CD4-positive, alpha-beta T cell treated with Interleukin-4 for 1 hour (primary cell): ENCODE measurements around the gene SPAG9.
"Not testable (repeated sequence)": the region's sequence is repeated elsewhere in the genome, so short reads cannot be mapped to it uniquely, and the experiment has no call there.

Source experiments
- DNase-seq, 2 donors: peaks; one replicate each; pipeline ENCODE4 v3.0.0-alpha.2; 2020 to 2022

SPAG9 gene

GRCh38 chr17:50949989-50950877, 170.4 kb downstream of the SPAG9 start:
- DNase-seq, result peak; percentile 69 to 72

- DNase-seq, result no peak
These were observed 171.3 kb downstream of the SPAG9 start for GRCh38 chr17:50949128-50949988.

GRCh38 chr17:50948711-50949110, 172.0 kb downstream of the SPAG9 start:
- DNase-seq, result no peak

- DNase-seq, result no peak
These were observed 172.7 kb downstream of the SPAG9 start for GRCh38 chr17:50947782-50948543.

DNA sequence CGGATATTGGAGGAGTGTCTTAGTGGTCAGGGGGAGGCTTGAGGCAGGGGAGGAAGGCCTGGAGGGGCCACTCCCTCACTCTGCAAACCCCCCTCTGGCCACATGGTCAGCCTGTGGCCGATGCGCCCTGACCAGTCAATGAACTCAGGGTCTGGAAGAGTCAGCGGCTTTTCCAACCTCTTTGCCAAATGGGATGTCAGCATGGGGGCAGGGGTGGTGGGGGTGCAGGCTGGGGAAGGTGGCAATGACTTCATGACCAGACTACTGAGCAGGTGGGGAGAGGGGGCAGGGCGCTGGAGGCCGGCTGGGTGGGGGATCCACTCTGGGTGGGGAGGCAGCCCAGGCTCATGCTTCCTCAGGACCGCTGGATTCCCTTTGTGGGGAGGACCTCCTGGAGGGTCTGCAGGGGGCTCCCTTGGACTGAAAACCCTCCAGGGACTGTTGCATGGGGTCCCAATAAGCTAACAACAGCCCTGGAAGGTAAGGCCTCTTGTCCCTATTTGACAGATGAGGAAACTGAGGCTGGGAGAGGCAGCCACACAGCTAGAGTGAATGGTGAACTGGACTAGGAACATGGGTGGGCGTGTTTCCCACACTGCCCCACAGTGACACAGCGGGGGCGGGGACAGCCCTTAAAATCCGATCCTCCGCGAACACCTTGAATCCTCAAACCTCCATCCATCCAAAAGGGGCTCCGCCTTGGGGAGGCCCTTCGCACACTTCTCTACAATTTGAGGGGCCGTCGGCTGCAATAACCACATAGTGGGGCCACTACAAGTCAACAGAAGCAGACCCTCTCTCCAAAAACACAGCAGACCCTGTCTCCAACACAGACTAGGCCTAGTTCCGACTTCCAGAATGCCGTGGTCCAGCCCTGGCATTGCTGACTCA, 173.5 kb downstream of the SPAG9 start:
- no peak for DNase-seq

GRCh38 chr17:50946223-50946890, 174.3 kb downstream of the SPAG9 start:
- DNase-seq, result no peak

- no peak for DNase-seq
These were observed 174.9 kb downstream of the SPAG9 start for GRCh38 chr17:50945779-50946222.

DNA sequence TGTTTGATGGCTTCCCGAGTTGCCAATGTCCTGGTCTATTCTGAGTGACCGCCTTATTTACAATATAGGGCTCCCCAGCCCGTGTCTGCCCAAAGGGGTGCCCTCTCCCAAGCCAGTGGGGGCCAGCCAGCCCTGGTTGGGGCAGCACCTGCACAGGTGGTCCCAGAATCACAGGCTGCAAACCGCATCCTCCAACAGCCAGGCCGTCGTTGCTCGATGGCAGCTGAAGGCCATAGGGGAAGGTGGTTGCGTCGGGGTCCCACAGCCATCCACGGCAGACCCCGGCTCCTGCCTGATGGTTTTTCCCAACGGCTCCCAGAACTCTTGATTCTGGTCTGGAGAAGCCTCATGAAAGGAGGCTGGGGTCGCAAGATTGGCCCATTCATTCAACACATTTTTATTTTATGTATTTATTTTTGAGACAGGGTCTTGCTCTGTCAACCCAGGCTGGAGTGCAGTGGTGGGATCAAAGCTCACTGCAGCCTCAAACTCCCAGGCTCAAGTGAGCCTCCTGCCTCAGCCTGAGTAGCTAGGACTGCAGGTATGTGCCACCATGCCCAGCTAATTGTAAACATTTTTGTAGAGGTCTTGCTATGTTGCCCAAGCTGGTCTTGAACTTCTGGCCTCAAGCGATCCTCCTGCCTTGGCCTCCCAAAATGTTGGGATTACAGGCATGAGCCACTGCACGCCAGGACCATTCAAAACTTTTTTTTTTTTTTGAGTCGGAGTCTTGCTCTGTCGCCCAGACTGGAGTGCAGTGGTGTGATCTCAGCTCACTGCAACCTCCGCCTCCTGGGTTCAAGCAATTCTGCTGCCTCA, 175.6 kb downstream of the SPAG9 start:
- DNase-seq, result peak in 1 of 2 donors; percentile 9

GRCh38 chr17:50944054-50944901, 176.4 kb downstream of the SPAG9 start:
- DNase-seq, result peak; percentile 72 to 81

GRCh38 chr17:50943575-50943933, 177.1 kb downstream of the SPAG9 start:
- DNase-seq, result peak in 1 of 2 donors; percentile 8

- DNase-seq, result not testable (repeated sequence)
These were observed 179.0 kb downstream of the SPAG9 start for GRCh38 chr17:50941676-50942048.

DNA sequence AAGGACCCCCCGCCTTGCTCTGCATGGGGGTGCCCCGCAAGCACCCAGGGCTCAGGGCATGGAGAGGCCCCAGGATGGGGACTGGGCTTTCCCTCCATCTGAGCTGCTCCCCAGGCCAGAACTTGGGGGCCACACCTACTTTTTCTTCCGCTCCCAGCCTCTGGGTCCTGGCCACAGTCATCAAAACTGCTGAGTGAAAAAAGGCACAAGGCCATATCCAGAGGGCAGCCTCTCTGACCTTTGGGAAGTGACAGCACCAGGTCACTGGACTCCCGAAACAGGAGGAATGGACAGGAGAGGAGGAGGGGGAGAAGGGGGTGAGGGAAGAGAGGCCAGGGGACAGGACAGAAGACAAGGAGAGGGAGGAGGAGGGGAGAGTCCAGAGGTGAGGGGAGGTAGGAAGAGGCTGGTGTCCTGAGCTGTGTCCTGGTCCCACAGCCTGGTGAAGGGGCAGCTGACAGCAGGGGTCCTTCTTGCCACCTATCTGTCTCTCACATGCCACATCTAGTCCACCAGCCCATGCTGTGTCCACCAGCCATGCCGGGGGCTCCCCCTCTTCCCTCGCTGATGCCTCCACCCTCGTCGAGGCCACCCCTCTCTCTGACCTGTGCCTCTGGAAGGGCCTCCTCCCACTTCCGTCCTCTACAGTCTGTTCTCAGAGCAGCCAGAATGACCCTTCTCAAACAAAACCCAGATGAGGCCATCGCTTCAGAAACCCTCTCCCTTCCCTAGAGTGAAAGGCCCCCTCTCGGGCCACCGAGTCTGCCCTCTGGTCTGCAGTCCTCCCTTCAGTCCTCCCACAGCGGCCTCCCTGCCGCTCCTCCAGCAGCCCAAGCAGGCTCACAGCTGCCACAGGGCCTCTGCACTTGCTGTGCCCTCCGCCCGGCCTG, 180.6 kb downstream of the SPAG9 start:
- no peak for DNase-seq

DNA sequence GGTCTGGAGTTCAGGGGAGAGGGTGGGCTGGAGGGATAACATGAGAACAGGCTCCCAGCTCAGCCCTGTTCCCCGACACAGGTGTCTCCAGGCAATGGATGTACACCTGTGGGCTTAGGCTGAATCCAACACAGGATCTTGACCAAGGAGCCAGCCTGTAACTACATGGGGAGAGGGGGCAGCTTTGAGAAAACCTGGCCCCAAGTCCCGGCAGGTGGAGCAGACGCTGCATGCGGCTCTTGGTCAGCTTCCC, 181.2 kb downstream of the SPAG9 start:
- DNase-seq, result no peak

GRCh38 chr17:50938821-50939541, 181.7 kb downstream of the SPAG9 start:
- DNase-seq, result no peak

GRCh38 chr17:50935996-50936266, 184.7 kb downstream of the SPAG9 start:
- no peak for DNase-seq

DNA sequence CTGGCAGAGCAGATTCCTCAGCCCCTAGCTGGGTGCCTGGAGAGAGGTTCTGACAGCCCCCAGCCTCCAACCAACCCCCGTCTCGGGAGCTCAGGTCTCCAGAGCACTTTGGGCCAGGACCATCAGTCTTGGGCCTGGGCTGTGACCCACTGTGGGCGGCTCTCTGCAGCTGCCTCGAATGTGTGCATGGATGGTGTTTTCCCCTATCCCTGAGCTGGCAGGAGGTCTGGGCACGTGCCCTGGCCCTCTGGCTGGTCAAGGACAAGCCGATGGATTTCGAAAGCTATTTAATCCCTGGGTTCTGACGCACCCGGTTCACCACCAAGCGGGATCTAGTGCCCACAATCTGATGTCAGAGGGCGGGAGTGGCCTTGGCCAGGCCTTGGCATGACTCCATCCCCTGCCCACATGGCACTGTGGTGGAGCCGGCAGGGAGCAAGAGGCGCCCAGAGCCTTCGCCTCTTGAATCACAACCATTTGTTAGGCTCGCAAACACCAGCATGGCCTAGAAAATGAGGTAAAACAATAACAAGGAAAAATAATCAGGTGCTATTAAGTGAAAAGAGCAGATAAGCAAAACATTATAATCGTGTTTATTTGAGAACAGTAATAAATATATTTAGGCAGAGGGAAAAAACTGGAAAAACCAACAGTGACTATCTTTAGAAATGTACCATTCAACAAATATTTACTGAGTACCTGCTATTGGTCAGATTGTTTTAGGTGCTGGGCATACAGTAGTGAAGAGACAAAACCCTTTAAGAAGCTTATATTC, 185.3 kb downstream of the SPAG9 start:
- peak in 1 of 2 donors; percentile 61 for DNase-seq

- no peak for DNase-seq
These were observed 185.9 kb downstream of the SPAG9 start for GRCh38 chr17:50934672-50935220.
